Stomach smooth muscle (tissue), 2 donors: ENCODE results near the gene PDCD1LG2.
"Not testable (repeated sequence)": the region's sequence is repeated elsewhere in the genome, so short reads cannot be mapped to it uniquely, and the experiment has no call there.

ENCODE experiments used
- H3K27ac ChIP-seq: one replicate; pipeline ENCODE4 v1.7.0; 2013; ENCODE audit warnings: mild to moderate bottlenecking, low read length, inconsistent platforms
- H3K27me3 ChIP-seq, 2 donors: one replicate each; pipeline ENCODE4 v1.7.0; 2013; ENCODE audit warnings: low read length in 2 of 2; ENCODE audit not compliant: insufficient read depth in 2 of 2, control insufficient read depth in 1 of 2
- H3K36me3 ChIP-seq, 2 donors: one replicate each; pipeline ENCODE4 v1.7.0; 2013; ENCODE audit warnings: low read length in 2 of 2; ENCODE audit not compliant: control insufficient read depth in 2 of 2, insufficient read depth in 2 of 2
- H3K4me1 ChIP-seq: one replicate; pipeline ENCODE4 v1.7.0; 2013; ENCODE audit warnings: low read length; ENCODE audit not compliant: control insufficient read depth, insufficient read depth
- H3K4me3 ChIP-seq, 2 donors: one replicate each; pipeline ENCODE4 v1.7.0; 2013; ENCODE audit warnings: low read length in 2 of 2
- H3K9ac ChIP-seq, 2 donors: one replicate each; pipeline ENCODE4 v1.7.0; 2013; ENCODE audit warnings: low read length in 2 of 2, mild to moderate bottlenecking in 1 of 2
- H3K9me3 ChIP-seq, 2 donors: one replicate each; pipeline ENCODE4 v1.7.0; 2013; ENCODE audit warnings: low read length in 2 of 2; ENCODE audit not compliant: control insufficient read depth in 2 of 2
- donor health status: healthy.
- donor health status: Pancreatic carcinoma.

The PDCD1LG2 gene

DNA sequence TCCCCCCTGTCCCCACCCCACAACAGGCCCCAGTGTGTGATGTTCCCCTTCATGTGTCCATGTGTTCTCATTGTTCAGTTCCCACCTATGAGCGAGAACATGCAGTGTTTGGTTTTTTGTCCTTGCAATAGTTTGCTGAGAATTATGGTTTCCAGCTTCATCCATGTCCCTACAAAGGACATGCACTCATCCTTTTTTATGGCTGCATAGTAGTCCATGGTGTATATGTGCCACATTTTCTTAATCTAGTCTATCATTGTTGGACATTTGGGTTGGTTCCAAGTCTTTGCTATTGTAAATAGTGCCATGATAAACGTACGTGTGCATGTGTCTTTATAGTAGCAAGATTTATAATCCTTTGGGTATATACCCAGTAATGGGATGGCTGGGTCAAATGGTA, 15.6 kb upstream of the PDCD1LG2 start:
- H3K4me1 ChIP-seq, H3K36me3 ChIP-seq, H3K9me3 ChIP-seq, H3K27ac ChIP-seq, H3K9ac ChIP-seq, H3K27me3 ChIP-seq, H3K4me3 ChIP-seq: not testable (repeated sequence)

- Histone ChIP-seq H3K36me3 (no peaks in the 10 kb centered on the region), H3K27ac (no peak overlapping the region), H3K27me3 (peaks cover 0 to 2% of the 10 kb centered on the region in 2 donors), H3K9ac (no peak overlapping the region), H3K4me1 (peaks cover 3% of the 10 kb centered on the region), H3K9me3 (no peaks in the 10 kb centered on the region), H3K4me3 (no peak overlapping the region)
Measured at GRCh38 chr9:5499157-5499556, 11.2 kb upstream of the PDCD1LG2 start.

DNA sequence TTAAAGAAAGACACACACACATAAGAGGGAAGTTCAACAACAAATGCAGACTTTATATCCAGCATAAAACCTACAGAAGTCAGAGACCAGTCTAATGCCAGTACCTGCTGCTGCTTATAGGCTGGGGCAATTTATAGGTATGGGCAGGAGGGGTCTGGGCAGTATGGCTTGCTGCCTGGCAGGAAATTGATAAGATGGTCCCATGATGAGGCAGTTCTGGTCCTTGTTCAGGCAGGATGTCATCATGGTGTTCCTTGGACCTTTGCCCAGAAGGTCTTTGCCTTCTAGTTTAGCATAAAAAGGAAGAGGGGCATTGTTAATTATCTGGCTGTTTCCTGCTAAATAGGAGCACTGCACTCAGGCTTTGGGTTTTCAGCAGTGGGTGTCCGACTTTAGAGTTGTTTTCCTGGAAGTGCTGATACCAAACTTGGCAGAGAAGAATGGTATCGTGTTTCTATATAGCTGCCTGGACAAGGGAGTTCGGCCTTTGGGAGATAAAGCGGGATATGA, 10.4 kb upstream of the PDCD1LG2 start:
- no peaks in the 10 kb centered on the region for H3K36me3 ChIP-seq
- H3K9ac ChIP-seq = no peak overlapping the region
- H3K27ac ChIP-seq = no peak overlapping the region
- peaks cover 0 to 2% of the 10 kb centered on the region in 2 donors for H3K27me3 ChIP-seq
- H3K4me1 ChIP-seq = peaks cover 3% of the 10 kb centered on the region
- H3K4me3 ChIP-seq = no peak overlapping the region
- H3K9me3 ChIP-seq = no peaks in the 10 kb centered on the region

DNA sequence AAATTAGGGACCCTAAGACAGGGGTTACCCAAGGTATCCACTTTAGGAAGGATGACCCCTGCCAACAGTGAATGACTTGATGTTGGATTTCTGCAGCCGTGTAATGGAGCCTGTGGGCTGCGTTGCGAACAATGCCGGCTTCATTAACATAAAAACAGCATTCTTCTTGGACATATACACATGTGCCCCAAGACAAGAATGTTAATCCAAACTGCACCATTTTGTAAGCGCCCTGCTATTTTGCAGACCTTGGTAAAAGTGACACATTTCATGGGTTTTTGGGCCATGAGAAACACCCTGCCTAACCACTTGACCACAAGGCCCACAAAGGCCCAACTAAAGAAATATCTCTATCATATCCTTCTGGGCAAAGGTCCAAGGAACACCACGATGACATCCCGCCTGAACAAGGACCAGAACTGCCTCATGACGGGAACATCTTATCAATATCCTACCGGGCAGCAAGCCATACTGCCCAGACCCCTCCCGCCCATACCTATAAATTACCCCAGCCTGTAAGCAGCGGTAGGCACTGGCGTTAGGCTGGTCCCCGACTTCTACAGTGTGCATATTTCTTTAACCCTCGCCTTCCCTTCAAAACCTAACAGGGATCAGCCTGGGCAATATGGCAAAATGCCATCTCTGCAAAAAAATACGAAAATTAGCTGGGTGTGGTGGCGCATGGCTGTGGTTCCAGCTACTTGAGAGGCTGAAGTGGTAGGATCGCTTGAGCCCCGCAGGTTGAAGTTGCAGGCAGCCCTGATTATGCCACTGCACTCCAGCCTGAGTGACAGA, 9.7 kb upstream of the PDCD1LG2 start:
- Histone ChIP-seq H3K36me3 (no peaks in the 10 kb centered on the region), H3K9me3 (no peaks in the 10 kb centered on the region), H3K4me3 (no peak overlapping the region), H3K4me1 (peaks cover 3% of the 10 kb centered on the region), H3K9ac (no peak overlapping the region), H3K27me3 (peaks cover 0 to 2% of the 10 kb centered on the region in 2 donors), H3K27ac (no peak overlapping the region)

DNA sequence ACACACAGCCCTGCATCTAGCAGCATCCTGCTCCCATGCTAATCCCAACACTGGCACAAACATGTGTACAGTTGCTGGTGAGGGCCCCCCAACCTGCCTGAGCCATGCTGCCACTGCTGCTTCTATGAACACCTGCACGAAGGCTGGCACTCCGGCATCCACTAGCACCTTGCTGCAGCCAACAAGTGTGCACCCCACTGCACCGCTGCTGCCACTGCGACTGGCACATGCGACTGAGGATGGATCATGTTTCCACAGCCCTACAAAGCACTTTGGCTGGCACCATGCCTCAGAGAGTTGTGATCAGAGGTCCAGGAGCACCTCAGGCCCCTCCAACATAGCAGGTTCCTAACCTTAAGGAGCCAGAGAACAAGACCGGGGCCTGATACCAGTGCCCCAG, 7.8 kb upstream of the PDCD1LG2 start:
- H3K36me3 ChIP-seq = no peaks in the 10 kb centered on the region
- no peaks in the 10 kb centered on the region for H3K9me3 ChIP-seq
- H3K4me1 ChIP-seq = peaks cover 3% of the 10 kb centered on the region
- H3K9ac ChIP-seq = no peak overlapping the region
- no peak overlapping the region for H3K4me3 ChIP-seq
- H3K27me3 ChIP-seq = peaks cover 0 to 2% of the 10 kb centered on the region in 2 donors
- H3K27ac ChIP-seq = no peak overlapping the region

- Histone ChIP-seq H3K27me3 (no peaks in the 10 kb centered on the region), H3K4me1 (peaks cover 6% of the 10 kb centered on the region), H3K27ac (no peak overlapping the region), H3K9ac (no peak overlapping the region), H3K9me3 (no peaks in the 10 kb centered on the region), H3K36me3 (no peaks in the 10 kb centered on the region), H3K4me3 (no peak overlapping the region)
Measured at GRCh38 chr9:5509573-5509972, 758 bp upstream of the PDCD1LG2 start.

DNA sequence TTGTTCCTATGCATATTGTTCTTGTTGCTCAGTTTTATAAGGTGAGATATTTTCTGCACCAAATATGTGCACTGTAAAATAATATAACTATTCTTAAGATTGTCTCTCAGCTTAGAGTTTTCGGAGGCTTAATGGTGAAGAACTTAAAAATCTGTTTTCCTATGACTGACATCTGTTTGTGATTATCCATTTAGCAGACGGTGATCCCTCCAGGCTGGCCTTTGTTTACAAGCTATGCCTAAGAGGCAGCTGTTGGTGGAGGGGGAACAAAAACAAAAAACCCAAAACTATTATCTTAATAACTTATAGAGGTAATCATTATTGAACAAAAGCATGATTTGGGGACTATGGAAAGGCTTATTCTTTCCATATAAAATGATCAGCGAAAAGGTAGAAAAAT, 658 bp downstream of the PDCD1LG2 start:
- no peaks in the 10 kb centered on the region for H3K36me3 ChIP-seq
- no peak overlapping the region for H3K27ac ChIP-seq
- H3K9ac ChIP-seq = no peak overlapping the region
- peak overlapping the region; percentile 17 to 52 for H3K4me3 ChIP-seq
- H3K9me3 ChIP-seq = no peaks in the 10 kb centered on the region
- no peaks in the 10 kb centered on the region for H3K27me3 ChIP-seq
- peaks cover 6% of the 10 kb centered on the region for H3K4me1 ChIP-seq

DNA sequence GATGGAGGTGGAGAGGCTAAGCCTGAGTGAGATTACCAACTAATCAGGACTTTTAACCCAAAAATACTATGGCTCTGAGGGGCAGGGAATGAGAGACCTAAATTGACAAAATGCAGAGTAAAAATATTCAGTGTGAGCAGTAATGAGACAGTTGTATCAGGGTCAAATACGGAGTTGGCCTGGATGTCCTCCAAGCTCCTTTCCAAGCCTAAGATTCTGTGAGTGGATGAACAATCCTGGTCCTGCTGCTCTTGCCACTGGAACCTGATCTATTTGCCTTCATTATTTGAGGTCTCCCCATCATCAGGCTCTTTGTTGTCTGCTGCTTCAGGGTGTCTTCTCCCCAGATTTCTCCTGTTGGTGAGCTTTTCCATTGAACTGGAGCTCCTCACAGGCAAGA, 1.1 kb downstream of the PDCD1LG2 start:
- Histone ChIP-seq H3K27ac (no peak overlapping the region), H3K36me3 (no peaks in the 10 kb centered on the region), H3K4me3 (peak overlapping the region in 1 of 2 donors; percentile 17), H3K27me3 (no peaks in the 10 kb centered on the region), H3K4me1 (peaks cover 6% of the 10 kb centered on the region), H3K9me3 (no peaks in the 10 kb centered on the region), H3K9ac (no peak overlapping the region)

DNA sequence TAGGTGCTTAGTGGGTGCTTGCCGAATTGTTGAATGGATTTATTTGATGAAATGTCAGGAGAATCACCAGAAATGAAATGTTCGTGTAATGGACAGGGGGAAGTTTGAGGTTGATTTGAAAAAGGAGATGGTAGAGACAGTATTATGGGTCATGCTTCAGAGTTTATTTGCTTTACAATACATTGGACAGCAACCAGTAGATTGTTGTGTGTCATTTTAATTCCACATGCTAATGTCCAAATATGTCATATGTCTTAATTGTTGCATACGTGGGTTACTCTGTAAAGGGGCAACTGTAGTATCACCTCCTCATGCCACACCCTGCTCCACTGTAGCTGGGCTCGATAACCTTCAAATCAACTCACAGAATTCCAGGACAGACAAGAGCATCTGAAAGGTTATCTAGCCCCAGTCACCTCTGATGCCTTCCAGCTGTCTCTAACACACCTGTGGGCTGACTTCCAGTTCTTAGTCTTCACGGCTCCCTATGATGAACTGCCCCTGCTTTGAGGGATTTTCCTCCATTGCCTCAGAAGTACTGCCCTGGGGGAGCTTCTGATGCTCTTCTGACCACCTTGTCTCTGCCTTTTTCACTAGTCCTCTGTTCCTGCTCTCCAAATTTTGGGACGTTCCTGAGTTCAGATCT, 1.7 kb downstream of the PDCD1LG2 start:
- no peak overlapping the region for H3K27ac ChIP-seq

GRCh38 chr9:5512658-5513452, 2.5 kb downstream of the PDCD1LG2 start:
- Histone ChIP-seq H3K4me1 (peaks cover 6% of the 10 kb centered on the region), H3K27ac (no peak overlapping the region), H3K27me3 (no peaks in the 10 kb centered on the region), H3K9me3 (no peaks in the 10 kb centered on the region), H3K9ac (no peak overlapping the region), H3K4me3 (no peak overlapping the region), H3K36me3 (no peaks in the 10 kb centered on the region)

More for the DNA sequence above, 1.7 kb downstream of the PDCD1LG2 start:
- H3K9ac ChIP-seq = no peak overlapping the region
- no peaks in the 10 kb centered on the region for H3K27me3 ChIP-seq
- peak overlapping the region in 1 of 2 donors; percentile 17 for H3K4me3 ChIP-seq
- no peaks in the 10 kb centered on the region for H3K9me3 ChIP-seq
- H3K4me1 ChIP-seq = peaks cover 6% of the 10 kb centered on the region
- no peaks in the 10 kb centered on the region for H3K36me3 ChIP-seq
